ENCODE measurements around the gene HCCS.
"Not testable (repeated sequence)": the region's sequence is repeated elsewhere in the genome, so short reads cannot be mapped to it uniquely, and the experiment has no call there.

HCCS gene

GRCh38 chrX:11119313-11119943, 8.3 kb downstream of the HCCS start:
- H3K36me3 ChIP-seq (ENCODE audit: control insufficient read depth in 5 of 5, insufficient read depth in 5 of 5, low read length in 5 of 5) = peaks cover 22 to 62% (median 44%) of the 10 kb centered on the region in 5 donors
- no peak overlapping the region for H3K27ac ChIP-seq (ENCODE audit: low read depth, low read length)
- no peaks in the 10 kb centered on the region for H3K9me3 ChIP-seq (ENCODE audit: control insufficient read depth in 5 of 5, low read length in 5 of 5)
- no peak overlapping the region for H3K9ac ChIP-seq (ENCODE audit: low read length in 5 of 5)
- no peaks in the 10 kb centered on the region for H3K4me1 ChIP-seq (ENCODE audit: control insufficient read depth in 5 of 5, insufficient read depth in 5 of 5, low read length in 5 of 5)
- no peak overlapping the region for H3K4me3 ChIP-seq (ENCODE audit: low read depth in 1 of 5, low read length in 5 of 5)
- H3K27me3 ChIP-seq (ENCODE audit: control insufficient read depth in 5 of 5, insufficient read depth in 4 of 5, low read length in 5 of 5) = no peaks in the 10 kb centered on the region

- H3K4me3 ChIP-seq (ENCODE audit: low read depth in 1 of 5, low read length in 5 of 5); H3K4me1 ChIP-seq (ENCODE audit: control insufficient read depth in 5 of 5, insufficient read depth in 5 of 5, low read length in 5 of 5); H3K9ac ChIP-seq (ENCODE audit: low read length in 5 of 5); H3K9me3 ChIP-seq (ENCODE audit: control insufficient read depth in 5 of 5, low read length in 5 of 5); H3K27ac ChIP-seq (ENCODE audit: low read depth, low read length); H3K27me3 ChIP-seq (ENCODE audit: control insufficient read depth in 5 of 5, insufficient read depth in 4 of 5, low read length in 5 of 5): not testable (repeated sequence)
- H3K36me3 ChIP-seq (ENCODE audit: control insufficient read depth in 5 of 5, insufficient read depth in 5 of 5, low read length in 5 of 5) = peaks cover 15 to 35% (median 24%) of the 10 kb centered on the region in 5 donors
Measured at GRCh38 chrX:11123087-11123486, 12.0 kb downstream of the HCCS start.

GRCh38 chrX:11124112-11124511, 13.0 kb downstream of the HCCS start:
- H3K9ac ChIP-seq (ENCODE audit: low read length in 5 of 5) = no peak overlapping the region
- no peaks in the 10 kb centered on the region for H3K4me1 ChIP-seq (ENCODE audit: control insufficient read depth in 5 of 5, insufficient read depth in 5 of 5, low read length in 5 of 5)
- no peaks in the 10 kb centered on the region for H3K9me3 ChIP-seq (ENCODE audit: control insufficient read depth in 5 of 5, low read length in 5 of 5)
- no peak overlapping the region for H3K4me3 ChIP-seq (ENCODE audit: low read depth in 1 of 5, low read length in 5 of 5)
- no peak overlapping the region for H3K27ac ChIP-seq (ENCODE audit: low read depth, low read length)
- H3K36me3 ChIP-seq (ENCODE audit: control insufficient read depth in 5 of 5, insufficient read depth in 5 of 5, low read length in 5 of 5) = peaks cover 11 to 25% (median 18%) of the 10 kb centered on the region in 5 donors
- H3K27me3 ChIP-seq (ENCODE audit: control insufficient read depth in 5 of 5, insufficient read depth in 4 of 5, low read length in 5 of 5) = peaks cover 0 to 3% (median 0%) of the 10 kb centered on the region in 5 donors

- Histone ChIP-seq H3K9me3 (ENCODE audit: control insufficient read depth in 5 of 5, low read length in 5 of 5) (no peaks in the 10 kb centered on the region), H3K9ac (ENCODE audit: low read length in 5 of 5) (no peak overlapping the region), H3K36me3 (ENCODE audit: control insufficient read depth in 5 of 5, insufficient read depth in 5 of 5, low read length in 5 of 5) (peaks cover 11 to 16% (median 12%) of the 10 kb centered on the region in 5 donors), H3K4me1 (ENCODE audit: control insufficient read depth in 5 of 5, insufficient read depth in 5 of 5, low read length in 5 of 5) (no peaks in the 10 kb centered on the region), H3K27me3 (ENCODE audit: control insufficient read depth in 5 of 5, insufficient read depth in 4 of 5, low read length in 5 of 5) (peaks cover 0 to 3% (median 0%) of the 10 kb centered on the region in 5 donors), H3K27ac (ENCODE audit: low read depth, low read length) (no peak overlapping the region), H3K4me3 (ENCODE audit: low read depth in 1 of 5, low read length in 5 of 5) (no peak overlapping the region)
Measured at GRCh38 chrX:11125060-11125459, 13.9 kb downstream of the HCCS start.

- Histone ChIP-seq H3K4me3 (ENCODE audit: low read depth in 1 of 5, low read length in 5 of 5) (no peak overlapping the region), H3K9ac (ENCODE audit: low read length in 5 of 5) (no peak overlapping the region), H3K4me1 (ENCODE audit: control insufficient read depth in 5 of 5, insufficient read depth in 5 of 5, low read length in 5 of 5) (no peaks in the 10 kb centered on the region), H3K27ac (ENCODE audit: low read depth, low read length) (no peak overlapping the region), H3K27me3 (ENCODE audit: control insufficient read depth in 5 of 5, insufficient read depth in 4 of 5, low read length in 5 of 5) (peaks cover 0 to 7% (median 3%) of the 10 kb centered on the region in 5 donors), H3K9me3 (ENCODE audit: control insufficient read depth in 5 of 5, low read length in 5 of 5) (no peaks in the 10 kb centered on the region), H3K36me3 (ENCODE audit: control insufficient read depth in 5 of 5, insufficient read depth in 5 of 5, low read length in 5 of 5) (no peaks in the 10 kb centered on the region)
Measured at GRCh38 chrX:11129534-11130105, 18.5 kb downstream of the HCCS start.

- no peaks in the 10 kb centered on the region for H3K9me3 ChIP-seq (ENCODE audit: control insufficient read depth in 5 of 5, low read length in 5 of 5)
- H3K27me3 ChIP-seq (ENCODE audit: control insufficient read depth in 5 of 5, insufficient read depth in 4 of 5, low read length in 5 of 5) = peaks cover 0 to 7% (median 3%) of the 10 kb centered on the region in 5 donors
- H3K4me3 ChIP-seq (ENCODE audit: low read depth in 1 of 5, low read length in 5 of 5) = no peak overlapping the region
- H3K36me3 ChIP-seq (ENCODE audit: control insufficient read depth in 5 of 5, insufficient read depth in 5 of 5, low read length in 5 of 5) = no peaks in the 10 kb centered on the region
- peaks cover 0 to under 1% (median 0%) of the 10 kb centered on the region in 5 donors for H3K4me1 ChIP-seq (ENCODE audit: control insufficient read depth in 5 of 5, insufficient read depth in 5 of 5, low read length in 5 of 5)
- no peak overlapping the region for H3K27ac ChIP-seq (ENCODE audit: low read depth, low read length)
- H3K9ac ChIP-seq (ENCODE audit: low read length in 5 of 5) = no peak overlapping the region
Measured at GRCh38 chrX:11130136-11130535, 19.0 kb downstream of the HCCS start.

- Histone ChIP-seq H3K9ac (ENCODE audit: low read length in 5 of 5) (no peak overlapping the region), H3K27ac (ENCODE audit: low read depth, low read length) (no peak overlapping the region), H3K4me1 (ENCODE audit: control insufficient read depth in 5 of 5, insufficient read depth in 5 of 5, low read length in 5 of 5) (peaks cover 0 to 3% (median 0%) of the 10 kb centered on the region in 5 donors), H3K27me3 (ENCODE audit: control insufficient read depth in 5 of 5, insufficient read depth in 4 of 5, low read length in 5 of 5) (peaks cover 0 to 7% (median 3%) of the 10 kb centered on the region in 5 donors), H3K4me3 (ENCODE audit: low read depth in 1 of 5, low read length in 5 of 5) (no peak overlapping the region), H3K36me3 (ENCODE audit: control insufficient read depth in 5 of 5, insufficient read depth in 5 of 5, low read length in 5 of 5) (no peaks in the 10 kb centered on the region), H3K9me3 (ENCODE audit: control insufficient read depth in 5 of 5, low read length in 5 of 5) (no peaks in the 10 kb centered on the region)
Measured at GRCh38 chrX:11131146-11131545, 20.0 kb downstream of the HCCS start.

GRCh38 chrX:11135564-11136185, 24.5 kb downstream of the HCCS start:
- Histone ChIP-seq H3K9ac (ENCODE audit: low read length in 5 of 5) (no peak overlapping the region), H3K36me3 (ENCODE audit: control insufficient read depth in 5 of 5, insufficient read depth in 5 of 5, low read length in 5 of 5) (no peaks in the 10 kb centered on the region), H3K27me3 (ENCODE audit: control insufficient read depth in 5 of 5, insufficient read depth in 4 of 5, low read length in 5 of 5) (peaks cover 0 to 8% (median 4%) of the 10 kb centered on the region in 5 donors), H3K27ac (ENCODE audit: low read depth, low read length) (no peak overlapping the region), H3K4me1 (ENCODE audit: control insufficient read depth in 5 of 5, insufficient read depth in 5 of 5, low read length in 5 of 5) (peaks cover 0 to 5% (median 3%) of the 10 kb centered on the region in 5 donors), H3K4me3 (ENCODE audit: low read depth in 1 of 5, low read length in 5 of 5) (no peak overlapping the region), H3K9me3 (ENCODE audit: control insufficient read depth in 5 of 5, low read length in 5 of 5) (no peaks in the 10 kb centered on the region)

GRCh38 chrX:11137543-11138139, 26.5 kb downstream of the HCCS start:
- Histone ChIP-seq H3K27ac (ENCODE audit: low read depth, low read length) (no peak overlapping the region), H3K27me3 (ENCODE audit: control insufficient read depth in 5 of 5, insufficient read depth in 4 of 5, low read length in 5 of 5) (peaks cover 0 to 8% (median 4%) of the 10 kb centered on the region in 5 donors), H3K9me3 (ENCODE audit: control insufficient read depth in 5 of 5, low read length in 5 of 5) (no peaks in the 10 kb centered on the region), H3K36me3 (ENCODE audit: control insufficient read depth in 5 of 5, insufficient read depth in 5 of 5, low read length in 5 of 5) (no peaks in the 10 kb centered on the region), H3K9ac (ENCODE audit: low read length in 5 of 5) (no peak overlapping the region), H3K4me3 (ENCODE audit: low read depth in 1 of 5, low read length in 5 of 5) (no peak overlapping the region), H3K4me1 (ENCODE audit: control insufficient read depth in 5 of 5, insufficient read depth in 5 of 5, low read length in 5 of 5) (peaks cover 0 to 5% (median 3%) of the 10 kb centered on the region in 5 donors)
